Esophagus squamous epithelium (tissue), 5 donors: ENCODE data around the gene LRBA. TPM values are rescaled to one million over a fixed set of nuclear protein-coding genes. Genes with fewer than 3 reads are reported as not detected.

ENCODE experiments used
- DNase-seq: peaks from one replicate; lab custom pipeline; 2025; lab: John Stamatoyannopoulos, UW
- H3K27ac ChIP-seq, 4 donors: fragments of 200-600 bp; sonication (generic); one replicate each; pipeline ENCODE4 v1.5.1; 2016 to 2019; ENCODE audit warnings: mild to moderate bottlenecking in 1 of 4
- H3K27me3 ChIP-seq, 4 donors: fragments of 200-600 bp; sonication (generic); 1 replicate in 3 of 4; 2 replicates in 1 of 4; pipeline versions ENCODE4 v1.5.1 to v1.6.0; 2017 to 2021; ENCODE audit warnings: antibody characterized with exemption in 1 of 4
- H3K36me3 ChIP-seq, 3 donors: fragments of 200-600 bp; sonication (generic); one replicate each; pipeline ENCODE4 v1.5.1; 2016 to 2019
- H3K4me1 ChIP-seq, 3 donors: fragments of 200-600 bp; sonication (generic); one replicate each; pipeline ENCODE4 v1.5.1; 2017 to 2019
- H3K4me3 ChIP-seq, 4 donors: fragments of 200-600 bp; sonication (generic); 1 replicate in 3 of 4; 2 replicates in 1 of 4; pipeline ENCODE4 v1.5.1; 2016 to 2019; ENCODE audit warnings: mild to moderate bottlenecking in 2 of 4, moderate library complexity in 1 of 4
- H3K9me3 ChIP-seq, 3 donors: fragments of 200-600 bp; sonication (generic); one replicate each; pipeline ENCODE4 v1.5.1; 2016 to 2019
- CTCF ChIP-seq, 6 experiments: fragments of 450-650 bp in 4 of 6; fragments of 200-600 bp in 2 of 6; sonication (generic) in 2 of 6; IDR thresholded peaks; one replicate each; pipeline ENCODE4 v1.5.1; 2016 to 2019; ENCODE audit warnings: antibody characterized with exemption in 6 of 6, mild to moderate bottlenecking in 4 of 6, moderate library complexity in 4 of 6
- POLR2A ChIP-seq, 4 donors: fragments of 450-650 bp; IDR thresholded peaks; one replicate each; pipeline ENCODE4 v1.6.1; 2017; ENCODE audit warnings: antibody characterized with exemption in 4 of 4, mild to moderate bottlenecking in 4 of 4, moderate library complexity in 3 of 4
- WGBS, 2 donors: methylation state at CpG; one replicate each; pipeline ENCODE4 v1.1.5; 2018; 5-methylcytosine and 5-hydroxymethylcytosine counted together
- intact Hi-C: fragments of 100-400 bp; cut with DNase I; formaldehyde crosslinking; loops from one replicate; pipeline ENCODE4 v1.15.0; 2022
- total RNA-seq, 4 donors: library from RNA; depleted of rRNA; stranded (reverse); fragments of >200 nt; gene quantifications; one replicate each; pipeline ENCODE4 v1.1.0, GENCODE V29; 2016
- donor health status: DM: yes; HTN: yes; CAD: no.

The LRBA gene
- total RNA-seq, 4 donors from 2014 or later = 54.7 to 91.8 (median 66.2) TPM

GRCh38 chr4:150771382-150771781, 243.7 kb downstream of the LRBA start:
- WGBS, 2 donors = 100% methylated on average over 1 of the region's 1 CpG
- H3K4me1 ChIP-seq = no peaks in the 10 kb centered on the region
- H3K27me3 ChIP-seq = no peaks in the 10 kb centered on the region
- H3K27ac ChIP-seq = no peak overlapping the region
- no peak overlapping the region for H3K4me3 ChIP-seq
- intact Hi-C loops = no loop called here
- no peaks in the 10 kb centered on the region for H3K9me3 ChIP-seq
- peaks cover 0 to 17% (median 0%) of the 10 kb centered on the region in 3 donors for H3K36me3 ChIP-seq
- TF ChIP-seq CTCF (IDR thresholded peaks at IDR 0.05) (no peak), POLR2A (IDR thresholded peaks at IDR 0.05) (no peak)
- no peak for DNase-seq

GRCh38 chr4:150769845-150770244, 245.2 kb downstream of the LRBA start:
- no peak for TF ChIP-seq POLR2A (IDR thresholded peaks at IDR 0.05)
- TF ChIP-seq CTCF (IDR thresholded peaks at IDR 0.05) = no peak
- H3K36me3 ChIP-seq = peaks cover 0 to 17% (median 0%) of the 10 kb centered on the region in 3 donors
- intact Hi-C loops = no loop called here
- no peaks in the 10 kb centered on the region for H3K27me3 ChIP-seq
- no peak for DNase-seq
- no peak overlapping the region for H3K4me3 ChIP-seq
- no peak overlapping the region for H3K27ac ChIP-seq
- H3K9me3 ChIP-seq = no peaks in the 10 kb centered on the region
- 85% methylated on average over 4 of the region's 4 CpGs for WGBS, 2 donors
- H3K4me1 ChIP-seq = no peaks in the 10 kb centered on the region

GRCh38 chr4:150769248-150769647, 245.8 kb downstream of the LRBA start:
- Histone ChIP-seq H3K36me3 (peaks cover 0 to 17% (median 0%) of the 10 kb centered on the region in 3 donors), H3K9me3 (no peaks in the 10 kb centered on the region), H3K4me1 (no peaks in the 10 kb centered on the region), H3K27me3 (no peaks in the 10 kb centered on the region), H3K27ac (no peak overlapping the region), H3K4me3 (no peak overlapping the region)
- no peak for TF ChIP-seq CTCF (IDR thresholded peaks at IDR 0.05)
- no peak for TF ChIP-seq POLR2A (IDR thresholded peaks at IDR 0.05)
- WGBS, 2 donors = 89 to 90% methylated on average over 2 of the region's 2 CpGs
- DNase-seq = no peak
- intact Hi-C loops = no loop called here

GRCh38 chr4:150768497-150768896, 246.6 kb downstream of the LRBA start:
- WGBS, 2 donors = 65 to 83% methylated on average over 1 of the region's 1 CpG
- Histone ChIP-seq H3K27me3 (no peaks in the 10 kb centered on the region), H3K9me3 (no peaks in the 10 kb centered on the region), H3K27ac (no peak overlapping the region), H3K4me1 (no peaks in the 10 kb centered on the region), H3K36me3 (peaks cover 0 to 16% (median 0%) of the 10 kb centered on the region in 3 donors), H3K4me3 (no peak overlapping the region)
- DNase-seq = no peak
- intact Hi-C loops = no loop called here
- no peak for TF ChIP-seq POLR2A (IDR thresholded peaks at IDR 0.05)
- TF ChIP-seq CTCF (IDR thresholded peaks at IDR 0.05) = no peak

GRCh38 chr4:150765216-150765615, 249.9 kb downstream of the LRBA start:
- intact Hi-C loops = no loop called here
- no peak for TF ChIP-seq CTCF (IDR thresholded peaks at IDR 0.05)
- no peak for TF ChIP-seq POLR2A (IDR thresholded peaks at IDR 0.05)
- no peak for DNase-seq
- H3K27ac ChIP-seq = no peak overlapping the region
- no peaks in the 10 kb centered on the region for H3K27me3 ChIP-seq
- WGBS, 2 donors = 94 to 97% methylated on average over 2 of the region's 2 CpGs
- H3K36me3 ChIP-seq = peaks cover 0 to 7% (median 0%) of the 10 kb centered on the region in 3 donors
- no peaks in the 10 kb centered on the region for H3K4me1 ChIP-seq
- no peak overlapping the region for H3K4me3 ChIP-seq
- H3K9me3 ChIP-seq = no peaks in the 10 kb centered on the region
